ENCODE results near the gene CDC14B.

CDC14B gene

DNA sequence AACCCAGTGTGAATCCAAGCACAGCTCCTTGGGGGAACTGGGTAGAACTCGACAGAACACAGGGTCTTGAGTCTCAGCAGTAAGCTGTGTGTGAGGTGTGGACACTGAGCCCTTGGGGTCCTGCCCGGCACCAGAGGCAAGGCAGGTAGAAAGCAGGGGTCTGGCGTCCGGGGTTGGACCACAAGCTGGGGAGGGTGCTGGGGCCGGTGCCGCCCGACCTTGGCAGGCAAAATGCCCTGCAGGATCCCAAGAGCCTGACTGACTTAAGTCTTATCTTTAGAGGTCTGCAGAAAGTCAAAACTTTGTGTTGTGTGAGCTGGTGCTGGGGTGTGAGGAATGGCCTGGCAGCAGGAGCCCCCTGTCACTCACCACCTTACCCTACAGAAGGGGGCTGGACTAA lies 120.4 kb downstream of the CDC14B start:
- no peak for DNase-seq

DNA sequence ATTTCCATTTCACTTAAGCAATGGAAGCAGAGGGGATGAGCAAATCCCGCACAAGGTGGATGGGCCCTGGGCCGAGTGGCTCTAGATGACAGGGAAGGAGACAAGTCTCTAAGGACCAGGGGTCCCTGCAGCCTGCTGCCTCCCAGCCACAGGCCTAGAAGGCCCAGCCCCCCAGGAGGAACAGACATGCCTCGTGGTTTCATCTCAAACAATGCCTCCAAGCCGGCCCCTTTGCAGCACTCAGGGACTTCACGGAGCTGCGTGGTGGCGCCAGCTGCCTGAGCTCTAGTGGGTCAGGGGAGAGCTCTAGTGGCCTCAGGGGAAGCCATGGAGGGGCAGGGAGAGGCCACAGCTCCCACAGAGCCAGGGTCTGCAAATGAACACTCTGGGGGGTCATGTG lies 120.8 kb downstream of the CDC14B start:
- DNase-seq = no peak

- DNase-seq = no peak
Measured at GRCh38 chr9:96497117-96497399, 122.6 kb downstream of the CDC14B start.

DNA sequence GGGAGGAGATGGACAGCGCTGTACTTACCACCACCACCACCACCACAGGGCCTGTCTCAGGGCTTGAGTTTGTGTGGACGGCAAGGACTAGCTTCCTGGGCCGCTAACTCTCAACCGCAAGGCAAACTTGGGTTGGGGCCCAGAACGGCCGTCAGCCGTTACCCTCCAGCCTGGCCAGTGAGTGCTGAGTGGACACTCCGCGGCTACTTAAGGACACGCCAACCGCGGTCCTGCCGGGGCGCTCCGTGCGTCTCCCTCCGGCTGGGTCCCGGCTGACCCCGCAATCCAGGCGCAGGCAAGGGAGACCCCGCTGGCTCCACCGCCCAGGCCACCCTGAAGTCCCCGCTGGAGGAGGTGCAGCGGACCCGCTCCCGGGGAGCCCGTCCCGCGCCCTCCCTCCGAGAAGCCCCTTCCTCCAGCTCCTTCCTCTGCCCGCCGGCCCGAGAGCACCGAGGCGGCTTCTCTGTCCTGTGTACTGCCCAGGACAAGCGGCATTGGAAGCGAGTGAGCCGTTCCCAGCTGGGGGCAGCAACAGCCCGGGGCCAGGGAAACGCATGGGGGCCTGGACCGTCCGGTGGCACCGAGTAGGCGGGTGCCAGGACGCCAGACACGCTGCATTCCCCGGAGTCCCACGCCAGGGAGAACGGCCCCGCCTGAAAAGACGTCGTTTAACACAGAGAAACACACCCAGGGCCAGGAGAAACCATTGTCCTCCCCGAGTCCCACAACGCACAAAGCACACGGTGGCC lies 123.1 kb downstream of the CDC14B start:
- DNase-seq = no peak

DNA sequence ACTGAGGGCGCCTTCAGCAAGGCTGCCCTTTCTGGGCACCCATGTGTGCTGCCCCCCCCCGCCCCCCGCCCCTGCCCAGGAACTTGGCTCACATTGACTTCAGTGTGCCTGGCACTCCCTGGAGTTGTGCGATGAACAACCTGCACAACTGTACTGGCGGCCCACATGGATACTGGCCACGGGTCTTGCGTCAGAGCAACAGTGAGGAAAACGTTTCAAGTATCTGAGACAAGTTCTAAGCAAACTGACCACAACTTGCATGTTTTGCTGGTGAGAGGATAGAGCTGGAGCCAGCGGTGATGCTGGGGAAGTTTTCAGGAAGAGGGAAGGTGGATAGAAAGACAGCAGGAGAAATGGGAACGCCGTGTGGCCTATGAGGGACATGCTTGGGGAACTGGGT lies 124.3 kb downstream of the CDC14B start:
- DNase-seq = no peak

- DNase-seq = no peak
Measured at GRCh38 chr9:96494215-96494800, 125.3 kb downstream of the CDC14B start.

DNA sequence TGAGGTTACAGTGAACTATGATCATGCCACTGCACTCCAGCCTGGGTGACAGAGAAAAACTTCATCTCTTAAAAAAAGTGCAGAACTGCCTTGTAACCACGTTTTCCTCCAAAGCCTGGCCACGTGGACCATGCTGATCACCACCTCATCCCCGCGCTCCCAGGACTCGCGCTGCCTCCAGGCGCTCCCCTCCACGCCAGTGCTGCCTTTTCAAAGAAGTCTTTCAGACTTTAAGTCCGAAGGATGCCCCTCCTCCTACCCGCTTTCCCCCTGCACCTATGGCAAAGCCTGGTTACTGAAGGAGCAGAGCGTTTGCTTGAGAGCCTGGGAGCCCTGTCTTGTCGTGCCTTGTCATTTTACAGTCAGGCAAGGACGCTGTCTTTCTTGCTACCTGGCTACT lies 125.9 kb downstream of the CDC14B start:
- DNase-seq = no peak

DNA sequence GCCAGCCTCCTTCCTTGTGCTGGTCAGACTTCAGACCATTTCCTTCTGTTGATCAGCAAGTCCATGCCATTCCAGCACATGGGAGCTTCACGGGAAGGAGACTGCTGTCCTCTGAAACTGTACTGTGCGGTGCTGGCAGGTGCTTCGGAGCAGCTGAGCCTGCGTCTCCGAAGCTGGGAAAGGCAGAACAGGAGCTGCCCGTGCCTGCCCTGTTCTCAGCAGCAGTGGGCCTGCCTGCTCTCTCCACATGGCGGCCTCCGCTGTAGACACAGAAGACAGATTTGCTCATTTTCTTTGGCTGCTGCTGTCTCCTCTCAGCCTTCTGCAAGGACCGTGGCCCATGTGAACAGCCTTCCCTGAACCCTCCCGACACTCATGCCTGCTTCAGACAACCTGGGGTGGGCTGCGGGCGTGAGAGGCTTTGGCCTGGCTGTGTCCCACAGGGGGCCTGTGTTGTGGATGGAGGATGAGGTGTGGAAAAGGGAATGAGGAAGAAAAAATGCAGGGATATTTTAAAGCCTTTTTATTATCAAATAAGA lies 126.6 kb downstream of the CDC14B start:
- no peak for DNase-seq

DNA sequence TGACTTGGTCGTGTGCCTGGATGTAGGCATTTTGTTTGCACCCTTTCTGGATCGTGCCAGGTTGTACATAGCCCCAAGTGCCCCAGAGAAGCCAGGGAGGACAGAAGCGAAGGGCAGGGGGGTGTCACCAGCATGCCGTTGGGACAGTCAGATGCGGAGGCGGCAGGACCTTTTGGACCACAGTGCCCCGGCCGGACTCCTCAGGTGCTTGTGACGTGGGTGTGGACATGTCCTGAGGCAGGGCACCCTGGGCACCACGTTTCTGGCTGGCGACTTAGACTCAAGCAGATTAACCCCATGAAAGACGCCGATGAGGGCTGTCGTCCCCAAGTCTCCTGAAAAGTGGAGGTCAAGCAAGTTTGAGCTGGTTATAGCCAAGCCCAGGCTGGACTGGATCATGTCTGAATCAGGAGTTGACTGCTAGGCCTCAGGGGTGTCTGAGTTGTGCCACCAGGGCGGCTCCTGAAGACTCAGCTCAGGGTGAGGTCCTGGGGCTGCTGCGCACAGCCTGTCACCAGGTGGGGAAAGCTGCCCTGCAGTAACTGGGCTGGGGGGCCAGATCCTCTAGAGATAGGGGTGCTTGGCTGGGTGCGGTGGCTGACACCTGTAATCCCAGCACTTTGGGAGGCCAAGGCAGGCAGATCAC lies 127.6 kb downstream of the CDC14B start:
- DNase-seq = no peak

- no peak for DNase-seq
Measured at GRCh38 chr9:96491079-96491879, 128.4 kb downstream of the CDC14B start.

DNA sequence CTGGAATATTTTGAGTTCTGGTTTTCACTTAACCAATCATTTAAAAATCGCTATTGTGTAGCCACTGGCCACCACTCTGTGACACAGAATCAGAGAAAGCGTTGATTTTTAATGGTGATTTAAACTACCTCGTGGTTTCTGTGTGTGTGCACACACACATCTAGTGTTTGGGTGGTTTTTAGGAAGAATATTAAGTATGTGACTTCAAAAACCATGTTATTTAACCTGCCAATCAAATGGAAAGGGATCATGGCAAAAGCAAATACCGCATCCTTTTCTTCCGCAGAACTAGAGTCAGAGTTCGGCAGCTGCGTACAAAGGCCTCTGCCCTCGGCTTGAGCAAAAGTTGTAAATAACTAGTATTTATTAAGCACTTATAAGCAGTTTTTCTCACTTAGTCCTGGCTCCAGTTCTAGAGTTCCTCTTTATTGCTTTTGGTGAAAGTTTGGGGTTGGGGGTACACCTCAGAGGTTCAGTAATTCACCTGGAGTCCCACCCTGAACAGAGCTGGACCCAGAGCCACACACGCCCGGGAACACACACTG lies 129.0 kb downstream of the CDC14B start:
- DNase-seq = no peak

- no peak for DNase-seq
Measured at GRCh38 chr9:96489482-96489979, 130.1 kb downstream of the CDC14B start.

DNA sequence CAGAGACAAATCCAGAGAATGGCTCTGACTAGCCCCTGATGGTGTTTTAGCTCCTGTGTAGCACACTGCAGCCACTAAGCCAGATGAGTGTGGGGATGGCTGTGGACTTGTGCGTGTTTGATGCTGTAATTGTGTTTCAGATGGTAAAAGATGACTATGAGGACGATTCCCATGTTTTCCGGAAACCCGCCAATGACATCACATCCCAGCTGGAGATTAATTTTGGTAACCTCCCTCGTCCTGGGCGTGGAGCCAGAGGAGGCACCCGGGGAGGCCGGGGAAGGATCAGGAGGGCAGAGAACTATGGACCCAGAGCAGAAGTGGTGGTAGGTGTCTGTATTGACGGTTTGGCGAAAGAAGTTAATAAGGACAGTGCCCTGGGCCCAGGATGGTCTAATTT lies 131.7 kb downstream of the CDC14B start:
- DNase-seq = no peak

DNA sequence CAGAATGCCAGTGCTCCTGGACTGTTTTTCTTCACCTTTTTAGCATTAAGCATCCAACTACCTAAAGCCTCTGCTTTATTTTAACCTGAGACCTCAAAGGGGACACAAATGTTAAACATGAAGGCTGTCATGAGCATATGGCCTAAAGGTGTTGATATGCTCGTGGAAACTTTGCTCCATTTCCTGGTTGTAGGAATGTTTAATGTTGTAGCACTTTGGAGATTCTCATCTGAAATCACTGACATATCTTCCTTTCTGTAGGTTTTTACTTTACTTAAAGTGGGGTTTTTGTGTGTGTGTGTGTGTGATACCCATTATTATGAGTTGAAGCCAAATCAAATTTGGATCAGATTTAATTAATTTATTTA lies 132.6 kb downstream of the CDC14B start:
- DNase-seq = no peak

DNA sequence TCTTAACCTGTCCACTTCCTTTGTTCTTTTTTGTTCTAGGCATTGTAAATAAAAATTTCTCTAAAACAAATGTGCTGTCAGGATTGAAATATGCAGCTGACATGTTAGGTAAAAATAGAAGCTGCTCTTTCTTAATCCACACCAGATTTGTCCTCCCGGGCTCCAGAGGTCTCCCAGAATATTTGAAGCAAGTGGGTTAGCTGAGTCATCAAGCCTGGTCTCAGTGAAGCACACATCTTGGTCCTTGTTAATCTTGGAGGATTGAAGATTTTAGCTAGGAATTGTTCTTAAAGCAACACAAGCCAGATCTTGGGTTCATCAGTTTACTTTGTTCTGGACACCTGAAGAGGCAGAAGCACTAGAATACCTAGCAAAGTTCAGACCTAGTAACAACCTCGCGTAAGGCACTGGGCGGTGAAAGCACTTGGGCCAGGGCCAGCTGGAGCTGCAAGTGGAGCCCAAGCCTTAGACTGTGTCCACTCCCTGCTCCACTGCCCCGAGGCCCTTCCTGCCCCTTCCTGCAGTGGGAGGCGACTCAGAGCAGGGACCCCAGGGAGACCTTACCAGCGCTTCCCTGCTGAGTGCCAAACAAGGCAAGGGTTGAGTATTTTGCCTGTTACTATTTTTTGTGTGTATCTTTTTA lies 133.1 kb downstream of the CDC14B start:
- DNase-seq = no peak

GRCh38 chr9:96485280-96485679 lies 134.4 kb downstream of the CDC14B start:
- DNase-seq = no peak

- DNase-seq = no peak
Measured at GRCh38 chr9:96484521-96484931, 135.1 kb downstream of the CDC14B start.

DNA sequence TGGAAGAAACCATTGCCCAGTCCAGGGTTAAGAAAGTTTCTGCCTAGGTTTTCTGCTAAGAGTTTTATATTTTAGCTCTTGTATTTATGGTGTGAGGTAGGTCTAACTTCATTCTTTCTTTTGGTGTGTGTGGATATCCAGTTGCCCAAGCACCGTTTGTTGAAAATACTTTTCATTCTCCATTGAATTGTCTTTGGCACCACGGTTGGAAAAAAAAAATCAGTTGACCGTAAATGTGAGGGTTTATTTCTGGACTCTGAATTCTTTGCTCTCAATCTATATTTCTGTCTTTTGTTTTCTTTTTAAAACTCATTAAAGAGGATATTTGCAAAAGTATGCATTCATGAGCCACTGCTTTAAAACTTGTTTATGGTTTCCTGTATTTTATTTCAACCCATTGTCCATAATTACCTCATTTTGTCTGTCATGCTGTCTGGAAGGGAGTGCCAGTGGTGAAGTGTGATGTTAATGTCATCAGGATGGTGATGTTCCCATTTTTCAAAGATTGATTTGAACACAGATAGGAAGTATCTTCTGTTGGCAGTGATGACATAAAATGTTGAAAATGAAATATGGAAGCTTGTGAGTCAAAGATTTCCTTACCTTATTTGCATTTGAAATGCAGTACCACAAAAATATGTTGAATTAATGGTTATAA lies 135.8 kb downstream of the CDC14B start:
- no peak for DNase-seq

DNA sequence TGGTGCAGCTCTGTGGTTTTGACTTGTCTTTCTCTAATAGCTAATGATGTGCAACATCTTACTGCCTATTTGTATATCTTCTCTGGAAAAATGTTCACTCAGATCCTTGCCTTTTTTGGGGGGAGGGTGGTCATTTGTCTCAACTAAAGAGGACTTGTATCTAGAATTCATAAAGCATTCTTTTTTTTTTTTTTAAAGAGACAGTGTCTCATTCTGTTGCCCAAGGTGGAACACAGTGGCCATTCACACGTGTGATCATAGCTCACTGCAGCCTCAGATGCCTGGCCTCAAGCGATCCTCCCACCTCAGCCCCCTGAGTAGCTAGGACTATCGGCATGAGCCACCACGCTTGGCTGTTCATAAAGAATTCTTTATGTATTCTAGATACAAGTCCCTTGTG lies 136.4 kb downstream of the CDC14B start:
- DNase-seq = no peak

GRCh38 chr9:96482476-96482875 lies 137.2 kb downstream of the CDC14B start:
- no peak for DNase-seq

DNA sequence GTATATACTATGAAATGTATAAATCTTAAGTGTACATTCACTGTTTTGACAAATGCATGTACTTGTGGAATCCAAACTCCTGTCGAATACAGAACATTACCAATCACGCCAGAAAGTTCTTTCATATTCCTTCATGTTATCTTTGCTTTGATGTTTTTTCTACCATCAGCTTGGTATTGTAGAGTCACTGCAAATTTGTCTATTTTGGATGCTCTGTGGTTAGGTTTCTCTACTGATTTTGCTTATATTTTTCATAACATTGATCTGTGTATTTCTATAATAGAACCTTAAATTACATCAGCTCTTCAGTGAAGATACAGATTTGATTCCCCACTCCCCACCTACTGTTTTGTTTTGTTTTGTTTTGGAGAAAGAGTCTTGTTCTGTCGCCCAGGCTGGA lies 138.9 kb downstream of the CDC14B start:
- no peak for DNase-seq

DNA sequence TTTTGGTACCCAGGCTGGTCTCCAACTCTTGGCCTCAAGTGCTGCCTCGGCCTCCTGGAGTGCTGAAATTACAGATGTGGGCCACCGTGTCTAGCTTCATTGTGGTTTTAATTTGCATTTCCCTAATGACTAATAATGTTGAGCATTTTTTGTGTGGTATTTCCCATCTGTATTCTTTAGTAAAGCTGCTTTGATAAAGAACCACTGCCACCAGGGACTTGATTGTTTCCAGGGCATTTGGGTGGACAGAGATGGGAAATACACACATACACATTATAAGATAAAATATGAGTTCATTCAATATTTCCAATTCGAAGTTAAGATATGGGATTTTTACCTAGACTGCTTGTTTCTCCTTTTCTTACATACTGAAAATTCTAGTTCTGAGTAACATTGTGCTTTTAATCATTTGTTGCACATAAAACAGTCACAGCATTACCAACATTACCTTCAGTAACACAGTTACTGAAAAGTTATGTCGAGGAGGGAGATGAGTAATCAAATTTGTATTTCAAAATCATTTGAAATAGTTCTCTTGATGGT lies 140.7 kb downstream of the CDC14B start:
- no peak for DNase-seq

Measured in DMS79 (cell line).